SK-N-MC (cell line): Measurements from ENCODE around the gene NCKAP5.

Experiments used
- DNase-seq: peaks from one replicate; pipeline ENCODE4 v3.0.0-alpha.2; 2011; ENCODE audit warnings: low read depth, low spot score
- H3K27ac ChIP-seq: fragments of 200-600 bp; sonication (generic); 2 replicates; pipeline ENCODE4 v1.5.1; 2016; ENCODE audit warnings: mixed run types
- H3K36me3 ChIP-seq: fragments of 200-600 bp; sonication (generic); 2 replicates; pipeline ENCODE4 v1.6.1; 2017; ENCODE audit warnings: antibody characterized with exemption, low read length, mixed read lengths; ENCODE audit not compliant: insufficient read depth
- H3K4me3 ChIP-seq: fragments of 200-600 bp; sonication (generic); 2 replicates; pipeline ENCODE4 v1.5.1; 2016
- H3K9ac ChIP-seq: fragments of 200-600 bp; sonication (generic); 2 replicates; pipeline ENCODE4 v1.8.0; 2017; ENCODE audit warnings: mixed run types, mixed read lengths; ENCODE audit not compliant: insufficient read length
- H3K9me3 ChIP-seq: fragments of 200-600 bp; sonication (generic); 2 replicates; pipeline ENCODE4 v1.6.1; 2017; ENCODE audit warnings: low read depth, mild to moderate bottlenecking, antibody characterized with exemption, low read length, moderate library complexity, mixed read lengths
- EZH2 ChIP-seq: fragments of 200-600 bp; sonication (generic); IDR thresholded peaks from one replicate; pipeline ENCODE4 v1.6.1; 2017; ENCODE audit warnings: antibody characterized with exemption
- FOXP2 ChIP-seq: optimal IDR thresholded peaks from 2 replicates; pipeline ENCODE3; 2011; ENCODE audit warnings: mild to moderate bottlenecking, moderate library complexity; ENCODE audit not compliant: insufficient read depth; ENCODE audit errors: extremely low read length, control extremely low read depth
- POLR2AphosphoS5 ChIP-seq: IDR thresholded peaks from 2 replicates; pipeline ENCODE4 v1.6.1; 2012; ENCODE audit warnings: mild to moderate bottlenecking, low read depth, low read length, borderline replicate concordance

Gene NCKAP5

GRCh38 chr2:132904142-132904842, 664.0 kb downstream of the NCKAP5 start:
- Histone ChIP-seq H3K9ac (no peak overlapping the region), H3K4me3 (no peak overlapping the region), H3K36me3 (no peaks in the 10 kb centered on the region), H3K27ac (no peak overlapping the region), H3K9me3 (no peaks in the 10 kb centered on the region)
- DNase-seq: no peak
- TF ChIP-seq FOXP2 (no peak), POLR2AphosphoS5 (no peak), EZH2 (no peak)

- DNase-seq: no peak
- TF ChIP-seq FOXP2 (no peak), EZH2 (no peak), POLR2AphosphoS5 (no peak)
- peaks cover 3% of the 10 kb centered on the region; the same call in 1 of the 2 replicates for H3K36me3 ChIP-seq
- H3K27ac ChIP-seq: peak overlapping the region; percentile 93; the same call in 1 of the 2 replicates
- no peak overlapping the region for H3K9ac ChIP-seq
- H3K9me3 ChIP-seq: no peaks in the 10 kb centered on the region
- H3K4me3 ChIP-seq: no peak overlapping the region
Observed at GRCh38 chr2:132902626-132903025, 665.6 kb downstream of the NCKAP5 start.

- Histone ChIP-seq H3K27ac (peak overlapping the region; percentile 93), H3K9me3 (no peaks in the 10 kb centered on the region), H3K36me3 (peaks cover 3% of the 10 kb centered on the region; the same call in 1 of the 2 replicates), H3K4me3 (peak overlapping the region; percentile 32; the same call in 1 of the 2 replicates), H3K9ac (peak overlapping the region; percentile 59)
- TF ChIP-seq POLR2AphosphoS5 (no peak), EZH2 (no peak), FOXP2 (no peak)
- DNase-seq: peak; percentile 67
Observed at GRCh38 chr2:132901661-132902060, 666.6 kb downstream of the NCKAP5 start.

GRCh38 chr2:132897111-132897510, 671.2 kb downstream of the NCKAP5 start:
- Histone ChIP-seq H3K9me3 (no peaks in the 10 kb centered on the region), H3K9ac (no peak overlapping the region), H3K27ac (no peak overlapping the region; the same call in 1 of the 2 replicates), H3K36me3 (peaks cover 3% of the 10 kb centered on the region; the same call in 1 of the 2 replicates), H3K4me3 (no peak overlapping the region)
- TF ChIP-seq POLR2AphosphoS5: no peak
- TF ChIP-seq FOXP2: no peak
- no peak for TF ChIP-seq EZH2
- DNase-seq: no peak

- TF ChIP-seq FOXP2 (no peak), POLR2AphosphoS5 (no peak), EZH2 (no peak)
- no peak for DNase-seq
- no peak overlapping the region for H3K27ac ChIP-seq
- H3K9me3 ChIP-seq: no peaks in the 10 kb centered on the region
- H3K36me3 ChIP-seq: peaks cover 3% of the 10 kb centered on the region; the same call in 1 of the 2 replicates
- no peak overlapping the region for H3K9ac ChIP-seq
- H3K4me3 ChIP-seq: no peak overlapping the region
Observed at GRCh38 chr2:132896073-132896472, 672.2 kb downstream of the NCKAP5 start.

GRCh38 chr2:132891498-132891897, 676.8 kb downstream of the NCKAP5 start:
- H3K27ac ChIP-seq: peak overlapping the region; percentile 65
- DNase-seq: peak; percentile 90
- no peaks in the 10 kb centered on the region for H3K36me3 ChIP-seq
- no peaks in the 10 kb centered on the region for H3K9me3 ChIP-seq
- TF ChIP-seq POLR2AphosphoS5 (no peak; the same call in 1 of the 2 replicates), FOXP2 (peak; percentile 80)
- peak overlapping the region; percentile 12 for H3K4me3 ChIP-seq
- H3K9ac ChIP-seq: no peak overlapping the region

GRCh38 chr2:132886574-132886973, 681.7 kb downstream of the NCKAP5 start:
- no peaks in the 10 kb centered on the region for H3K36me3 ChIP-seq
- H3K4me3 ChIP-seq: no peak overlapping the region
- H3K9me3 ChIP-seq: no peaks in the 10 kb centered on the region
- DNase-seq: no peak
- no peak overlapping the region for H3K9ac ChIP-seq
- TF ChIP-seq POLR2AphosphoS5 (no peak), EZH2 (no peak), FOXP2 (no peak)
- no peak overlapping the region for H3K27ac ChIP-seq

- TF ChIP-seq FOXP2 (no peak), POLR2AphosphoS5 (no peak)
- no peak for DNase-seq
- Histone ChIP-seq H3K27ac (no peak overlapping the region), H3K9ac (no peak overlapping the region), H3K9me3 (no peaks in the 10 kb centered on the region), H3K4me3 (no peak overlapping the region), H3K36me3 (no peaks in the 10 kb centered on the region)
Observed at GRCh38 chr2:132884705-132885104, 683.6 kb downstream of the NCKAP5 start.

GRCh38 chr2:132884292-132884691, 684.0 kb downstream of the NCKAP5 start:
- Histone ChIP-seq H3K4me3 (no peak overlapping the region), H3K27ac (no peak overlapping the region), H3K36me3 (no peaks in the 10 kb centered on the region), H3K9ac (no peak overlapping the region), H3K9me3 (no peaks in the 10 kb centered on the region)
- TF ChIP-seq EZH2 (no peak), POLR2AphosphoS5 (no peak), FOXP2 (no peak)
- no peak for DNase-seq
